Adipocyte (in vitro differentiated cells): ENCODE measurements around the gene NRXN3.
"Not testable (repeated sequence)": the region's sequence is repeated elsewhere in the genome, so short reads cannot be mapped to it uniquely, and the experiment has no call there.

Experiments used
- DNase-seq: peaks from one replicate; pipeline ENCODE4 v3.0.0-alpha.2; 2015; ENCODE audit warnings: low read depth
- H3K27me3 ChIP-seq: replicated peaks from 2 replicates; pipeline ENCODE4 v1.7.0; 2013; ENCODE audit warnings: mild to moderate bottlenecking, low read length, moderate library complexity; ENCODE audit not compliant: control insufficient read depth, insufficient read depth
- H3K36me3 ChIP-seq: 2 replicates; pipeline ENCODE4 v1.7.0; 2013; ENCODE audit warnings: low read length, mild to moderate bottlenecking, moderate library complexity; ENCODE audit not compliant: control insufficient read depth, insufficient read depth, severe bottlenecking
- H3K4me1 ChIP-seq: 2 replicates; pipeline ENCODE4 v1.7.0; 2013; ENCODE audit warnings: mild to moderate bottlenecking, low read length, moderate library complexity; ENCODE audit not compliant: control insufficient read depth, insufficient read depth
- H3K4me3 ChIP-seq: 2 replicates; pipeline ENCODE4 v1.7.0; 2013; ENCODE audit warnings: mild to moderate bottlenecking, low read length, moderate library complexity
- H3K9ac ChIP-seq: 2 replicates; pipeline ENCODE4 v1.7.0; 2013; ENCODE audit warnings: mild to moderate bottlenecking, low read length, moderate library complexity
- H3K9me3 ChIP-seq: 2 replicates; pipeline ENCODE4 v1.7.0; 2013; ENCODE audit warnings: mild to moderate bottlenecking, low read length, moderate library complexity; ENCODE audit not compliant: control insufficient read depth

Gene NRXN3

DNA sequence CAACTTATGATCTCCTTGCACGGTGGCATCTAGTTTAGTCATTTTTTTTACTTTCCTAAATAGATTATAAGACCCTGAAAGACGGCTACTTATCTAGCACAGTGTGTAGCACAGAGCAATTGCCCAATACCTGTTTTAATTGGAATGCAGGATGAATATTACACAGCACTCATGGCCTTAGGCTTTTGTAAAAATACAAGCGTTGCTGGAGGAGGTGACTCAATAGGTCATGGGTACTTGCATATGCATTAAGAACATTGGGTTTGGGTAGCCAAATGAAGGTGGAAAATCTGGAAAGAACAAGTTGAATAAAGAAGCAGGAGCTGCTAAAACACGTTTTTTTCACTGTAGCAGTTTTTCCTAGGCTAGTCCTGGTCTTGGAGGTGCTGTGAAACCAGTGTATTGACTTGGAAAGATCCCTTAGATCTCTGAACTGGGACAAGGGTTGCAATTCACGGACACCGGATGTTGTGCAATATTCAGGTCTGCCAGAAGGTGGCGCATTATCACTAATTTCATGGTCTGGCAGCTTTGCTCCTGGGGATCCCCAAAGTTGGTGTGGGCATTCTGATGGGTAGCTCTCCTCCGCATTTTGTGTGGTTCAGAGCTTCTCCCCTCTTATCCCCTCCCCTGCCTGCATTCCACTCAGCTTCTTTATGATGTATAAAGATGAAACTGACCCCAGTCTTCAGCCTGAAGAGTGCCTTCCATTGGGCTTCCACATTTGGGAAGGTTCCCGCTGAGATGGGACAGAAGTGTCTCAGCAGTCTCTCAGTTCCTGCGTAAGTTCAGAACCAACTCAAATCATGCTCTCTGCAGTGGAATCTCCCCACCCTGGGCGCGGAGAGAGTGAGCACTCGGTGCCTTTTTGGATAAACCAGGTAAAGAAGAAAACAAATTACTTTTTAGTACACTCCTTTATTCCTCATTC, 278.3 kb downstream of the NRXN3 start:
- Histone ChIP-seq H3K27me3 (peaks cover 3% of the 10 kb centered on the region), H3K4me1 (peaks cover 13% of the 10 kb centered on the region), H3K36me3 (no peaks in the 10 kb centered on the region), H3K9ac (no peak overlapping the region), H3K4me3 (no peak overlapping the region), H3K9me3 (no peaks in the 10 kb centered on the region)
- DNase-seq, result peak; percentile 50

DNA sequence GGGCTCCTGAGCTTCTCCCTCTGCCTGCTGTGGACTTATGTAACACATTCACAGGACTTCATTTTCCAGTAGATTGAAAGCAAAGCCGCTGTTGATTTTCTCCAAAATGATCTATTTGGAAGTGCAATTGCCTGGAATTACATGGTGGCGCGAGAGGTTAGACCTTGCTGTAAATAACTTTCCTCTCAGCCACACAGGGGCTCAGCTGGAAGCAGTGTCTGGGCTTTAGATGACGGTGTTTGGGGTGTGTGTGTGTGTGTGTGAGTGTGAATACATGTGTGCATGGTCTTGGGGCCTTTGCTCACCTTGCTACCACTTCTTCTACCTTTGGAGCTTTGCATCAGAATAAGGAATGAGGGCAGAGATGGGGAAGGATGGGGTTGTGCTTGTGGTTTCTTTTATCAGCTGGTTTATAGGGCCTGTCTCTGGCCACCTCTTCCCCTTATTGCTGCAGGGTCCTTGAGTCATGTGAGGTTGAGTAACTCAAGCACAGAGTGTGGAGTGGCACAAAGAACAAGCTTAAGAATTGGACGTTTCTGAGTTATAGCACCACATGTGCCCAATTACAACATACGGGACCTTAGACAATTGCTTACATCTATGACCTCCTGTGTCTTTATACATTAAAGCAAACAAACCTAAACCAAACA, 280.6 kb downstream of the NRXN3 start:
- no peak overlapping the region for H3K9ac ChIP-seq

DNA sequence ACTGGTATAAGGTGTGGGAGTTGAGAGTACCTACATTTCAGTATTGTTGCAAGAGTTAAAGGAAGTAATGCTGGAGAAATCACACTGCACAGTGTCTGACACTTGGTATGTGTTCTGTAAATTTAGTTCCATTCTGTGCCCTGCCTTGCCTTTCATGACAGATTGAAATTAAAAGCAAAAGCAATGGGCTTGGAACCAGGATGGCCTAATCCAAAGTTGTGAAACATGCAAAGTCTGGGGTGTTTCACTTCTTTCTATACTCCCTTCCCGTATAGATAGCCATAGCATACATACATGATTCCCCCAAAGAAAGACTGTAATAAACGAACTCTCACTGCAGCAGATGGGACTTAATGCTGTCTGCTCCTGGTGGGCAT, 281.1 kb downstream of the NRXN3 start:
- no peak for DNase-seq
- peaks cover 13% of the 10 kb centered on the region for H3K4me1 ChIP-seq
- H3K4me3 ChIP-seq, result no peak overlapping the region
- H3K9ac ChIP-seq, result no peak overlapping the region
- H3K27me3 ChIP-seq, result peaks cover 3% of the 10 kb centered on the region
- no peaks in the 10 kb centered on the region for H3K36me3 ChIP-seq
- H3K9me3 ChIP-seq, result no peaks in the 10 kb centered on the region

More for the DNA sequence above, 280.6 kb downstream of the NRXN3 start:
- Histone ChIP-seq H3K36me3 (no peaks in the 10 kb centered on the region), H3K27me3 (peaks cover 3% of the 10 kb centered on the region), H3K9me3 (no peaks in the 10 kb centered on the region), H3K4me1 (peaks cover 13% of the 10 kb centered on the region), H3K4me3 (no peak overlapping the region)
- DNase-seq, result no peak

DNA sequence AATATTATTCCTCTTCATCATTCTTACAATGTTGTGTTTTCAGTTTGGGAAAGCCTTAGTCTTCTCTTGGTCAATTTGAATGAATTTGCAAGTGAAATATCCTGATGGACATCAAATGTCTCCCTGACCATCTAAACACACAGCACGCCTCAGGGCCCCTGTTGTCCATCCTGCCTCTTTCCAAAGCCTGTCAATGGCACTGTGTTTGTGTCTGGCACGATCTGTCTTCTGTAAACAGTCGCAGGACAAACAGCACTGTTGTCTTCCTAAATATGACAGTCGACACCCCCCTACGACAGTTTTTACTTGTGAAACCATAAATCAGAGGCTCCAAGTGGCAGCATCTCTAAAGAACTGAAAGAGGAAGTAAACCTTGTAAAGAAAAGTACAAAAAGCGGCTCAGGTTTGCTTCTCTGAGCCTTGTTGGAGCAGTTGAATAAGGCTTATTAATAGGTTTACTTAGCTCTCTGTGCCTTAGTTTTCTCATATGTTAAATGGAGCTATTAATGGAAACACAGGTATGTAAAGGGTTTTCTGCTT, 285.8 kb downstream of the NRXN3 start:
- no peak for DNase-seq
- no peak overlapping the region for H3K9ac ChIP-seq
- H3K9me3 ChIP-seq, result no peaks in the 10 kb centered on the region
- peaks cover 3% of the 10 kb centered on the region for H3K27me3 ChIP-seq
- peaks cover 6% of the 10 kb centered on the region for H3K4me1 ChIP-seq
- H3K4me3 ChIP-seq, result no peak overlapping the region
- H3K36me3 ChIP-seq, result no peaks in the 10 kb centered on the region

DNA sequence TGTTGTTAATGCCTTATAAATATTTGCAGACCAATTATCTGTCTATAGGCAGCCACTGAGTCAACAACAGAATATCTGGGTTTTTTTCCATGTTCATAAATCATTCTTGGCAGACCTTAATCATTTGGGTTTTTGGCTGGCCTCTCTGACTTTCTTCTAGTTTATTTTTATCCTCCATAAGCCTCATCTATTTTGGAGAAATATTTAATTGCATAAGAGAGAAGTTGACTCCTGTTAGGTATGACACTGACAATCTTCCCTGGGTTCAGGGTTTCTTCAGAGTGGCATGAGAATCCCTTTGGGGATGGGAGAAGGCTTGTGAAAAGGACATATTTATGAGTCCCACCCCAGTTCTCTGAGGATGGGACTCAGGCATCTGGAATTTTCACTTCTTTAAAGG, 299.8 kb downstream of the NRXN3 start:
- H3K27me3 ChIP-seq, result no peaks in the 10 kb centered on the region
- peaks cover 5% of the 10 kb centered on the region for H3K9me3 ChIP-seq
- no peaks in the 10 kb centered on the region for H3K36me3 ChIP-seq
- no peak overlapping the region for H3K9ac ChIP-seq
- no peaks in the 10 kb centered on the region for H3K4me1 ChIP-seq
- DNase-seq, result no peak
- no peak overlapping the region for H3K4me3 ChIP-seq

GRCh38 chr14:78479127-78479780, 309.1 kb downstream of the NRXN3 start:
- no peak overlapping the region for H3K4me3 ChIP-seq
- H3K27me3 ChIP-seq, result peaks cover 3% of the 10 kb centered on the region
- no peaks in the 10 kb centered on the region for H3K4me1 ChIP-seq
- no peaks in the 10 kb centered on the region for H3K9me3 ChIP-seq
- H3K36me3 ChIP-seq, result no peaks in the 10 kb centered on the region
- no peak for DNase-seq
- no peak overlapping the region for H3K9ac ChIP-seq

- DNase-seq, result no peak
- H3K9ac ChIP-seq, result no peak overlapping the region
These were observed 313.9 kb downstream of the NRXN3 start for GRCh38 chr14:78484028-78484427.

GRCh38 chr14:78486081-78486480, 315.9 kb downstream of the NRXN3 start:
- Histone ChIP-seq H3K4me3 (no peak overlapping the region), H3K9me3 (no peaks in the 10 kb centered on the region)
- DNase-seq, result no peak

More at GRCh38 chr14:78484028-78484427, 313.9 kb downstream of the NRXN3 start:
- no peaks in the 10 kb centered on the region for H3K9me3 ChIP-seq
- H3K36me3 ChIP-seq, result no peaks in the 10 kb centered on the region
- H3K4me3 ChIP-seq, result no peak overlapping the region
- peaks cover 3% of the 10 kb centered on the region for H3K27me3 ChIP-seq
- H3K4me1 ChIP-seq, result no peaks in the 10 kb centered on the region

GRCh38 chr14:78486621-78487020, 316.4 kb downstream of the NRXN3 start:
- Histone ChIP-seq H3K36me3 (no peaks in the 10 kb centered on the region), H3K4me1 (no peaks in the 10 kb centered on the region), H3K9me3 (no peaks in the 10 kb centered on the region), H3K4me3 (no peak overlapping the region), H3K9ac (no peak overlapping the region), H3K27me3 (no peaks in the 10 kb centered on the region)
- no peak for DNase-seq

More at GRCh38 chr14:78486081-78486480, 315.9 kb downstream of the NRXN3 start:
- Histone ChIP-seq H3K4me1 (no peaks in the 10 kb centered on the region), H3K36me3 (no peaks in the 10 kb centered on the region), H3K27me3 (no peaks in the 10 kb centered on the region), H3K9ac (no peak overlapping the region)

DNA sequence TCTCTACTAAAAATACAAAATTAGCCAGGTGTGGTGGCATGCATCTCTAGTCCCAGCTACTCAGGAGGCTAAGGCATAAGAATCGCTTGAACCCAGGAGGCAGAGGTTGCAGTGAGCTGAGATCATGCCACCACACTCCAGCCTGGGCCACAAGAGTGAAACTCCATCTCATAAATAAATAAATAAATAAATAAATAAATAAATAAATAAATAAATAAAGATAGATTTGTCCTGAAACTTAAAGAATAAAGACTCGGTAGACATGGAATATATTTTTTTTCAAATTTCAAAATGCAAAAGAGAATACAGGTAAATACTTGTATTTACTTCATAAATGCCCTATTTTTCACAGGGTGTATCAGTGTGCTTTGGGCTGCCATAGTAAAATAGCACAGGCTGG, 317.4 kb downstream of the NRXN3 start:
- H3K9me3 ChIP-seq, DNase-seq, H3K9ac ChIP-seq, H3K4me1 ChIP-seq, H3K4me3 ChIP-seq, H3K36me3 ChIP-seq, H3K27me3 ChIP-seq: not testable (repeated sequence)

DNA sequence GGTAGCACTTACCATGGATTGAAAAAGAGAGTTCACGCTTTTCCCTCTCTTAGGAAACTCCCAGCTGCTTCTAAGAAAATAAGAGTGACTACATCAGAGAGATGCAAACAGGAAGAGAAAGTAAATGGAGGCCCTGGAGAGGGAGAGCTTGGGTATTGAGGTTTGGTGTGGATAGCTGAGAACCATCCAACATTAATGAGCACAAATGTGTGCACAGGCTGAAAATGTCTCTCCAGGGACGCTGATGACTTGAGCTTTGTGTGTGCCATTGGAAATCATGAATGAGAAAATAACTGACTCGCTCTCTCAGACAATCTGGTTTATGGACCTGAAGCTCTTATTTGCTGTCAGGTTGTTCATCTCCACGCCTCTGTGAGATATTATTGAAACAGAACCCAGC, 318.8 kb downstream of the NRXN3 start:
- Histone ChIP-seq H3K4me1 (no peaks in the 10 kb centered on the region), H3K9me3 (no peaks in the 10 kb centered on the region), H3K9ac (no peak overlapping the region), H3K27me3 (no peaks in the 10 kb centered on the region), H3K4me3 (no peak overlapping the region), H3K36me3 (no peaks in the 10 kb centered on the region)
- DNase-seq, result no peak
